Right lobe of liver (tissue), 6 donors: ENCODE data around the gene TNFRSF13B. TPM values are rescaled to one million over a fixed set of nuclear protein-coding genes. Genes with fewer than 3 reads are reported as not detected.
"Not testable (repeated sequence)": the region's sequence is repeated elsewhere in the genome, so short reads cannot be mapped to it uniquely, and the experiment has no call there.

Source experiments
- ATAC-seq, 4 donors: fragments of 200-7000 bp; cut with Tn5 transposase; one replicate each; pipeline ENCODE4 v1.9.1; 2020; ENCODE audit warnings: mild to moderate bottlenecking in 4 of 4, moderate library complexity in 4 of 4
- DNase-seq, 3 donors: peaks; one replicate each; pipeline ENCODE4 v3.0.0-alpha.2; 2020
- H3K27ac ChIP-seq, 3 donors: fragments of 200-600 bp; one replicate each; pipeline ENCODE4 v1.8.0; 2022
- H3K27me3 ChIP-seq, 2 donors: fragments of 200-600 bp; one replicate each; pipeline ENCODE4 v1.8.0; 2022
- H3K36me3 ChIP-seq, 4 donors: fragments of 200-600 bp; sonication (generic) in 1 of 4; one replicate each; pipeline versions ENCODE4 v1.5.1 to v1.8.0; 2017 to 2022; ENCODE audit warnings: control low read depth in 1 of 4
- H3K4me1 ChIP-seq, 4 donors: fragments of 200-600 bp; sonication (generic) in 1 of 4; one replicate each; pipeline versions ENCODE4 v1.5.1 to v1.8.0; 2017 to 2022; ENCODE audit warnings: control low read depth in 1 of 4
- H3K4me3 ChIP-seq, 3 donors: fragments of 200-600 bp; one replicate each; pipeline ENCODE4 v1.8.0; 2022
- H3K9me3 ChIP-seq, 4 donors: fragments of 200-600 bp; sonication (generic) in 1 of 4; one replicate each; pipeline versions ENCODE4 v1.5.1 to v1.8.0; 2017 to 2022; ENCODE audit warnings: control low read depth in 1 of 4
- POLR2A ChIP-seq: fragments of 450-650 bp; IDR thresholded peaks from one replicate; pipeline ENCODE4 v1.6.1; 2017; ENCODE audit warnings: antibody characterized with exemption, mild to moderate bottlenecking
- WGBS: methylation state at CpG from one replicate; pipeline ENCODE4 v1.1.6; 2018; ENCODE audit warnings: low coverage, low lambda C conversion rate; ENCODE audit not compliant: insufficient coverage; ENCODE audit errors: missing lambda C conversion rate; 5-methylcytosine and 5-hydroxymethylcytosine counted together
- intact Hi-C, 2 donors: fragments of 100-400 bp; cut with DNase I; formaldehyde crosslinking; loops; one replicate each; pipeline versions ENCODE4 v1.11.2 to v1.14.1; 2022
- total RNA-seq, 6 experiments: library from RNA; depleted of rRNA in 2 of 6; stranded (reverse); fragments of >200 nt in 2 of 6; fragmentation: NEBNext Ultra II Directional in 3 of 6; extraction: Animal tissue kit (Norgen Biotek cat#: 25700) in 3 of 6; gene quantifications; one replicate each; pipeline versions ENCODE4 v1.1.0 to v1.2.4, GENCODE V29; 2016 to 2023
- TF ChIP-seq, protein P1 (sequence below), 4 donors: fragments of 200-600 bp in 3 of 4; fragments of 450-650 bp in 1 of 4; IDR thresholded peaks; one replicate each; pipeline versions ENCODE4 v1.5.1 to v1.8.0; 2016 to 2022; ENCODE audit warnings: antibody characterized with exemption in 4 of 4, mild to moderate bottlenecking in 2 of 4
- donor health status: DM: no; HTN: yes; CAD: no.
- donor health status: DM: no; HTN: no; CAD: no.
- donor health status: DM: no; HTN: no; CAD: no.
- donor health status: DM: no; HTN: yes; CAD: no.
- donor health status: DM: no; HTN: yes; CAD: no.

TNFRSF13B gene
- total RNA-seq, 6 experiments from 2014 or later = 0.44 TPM; not detected in 5

DNA sequence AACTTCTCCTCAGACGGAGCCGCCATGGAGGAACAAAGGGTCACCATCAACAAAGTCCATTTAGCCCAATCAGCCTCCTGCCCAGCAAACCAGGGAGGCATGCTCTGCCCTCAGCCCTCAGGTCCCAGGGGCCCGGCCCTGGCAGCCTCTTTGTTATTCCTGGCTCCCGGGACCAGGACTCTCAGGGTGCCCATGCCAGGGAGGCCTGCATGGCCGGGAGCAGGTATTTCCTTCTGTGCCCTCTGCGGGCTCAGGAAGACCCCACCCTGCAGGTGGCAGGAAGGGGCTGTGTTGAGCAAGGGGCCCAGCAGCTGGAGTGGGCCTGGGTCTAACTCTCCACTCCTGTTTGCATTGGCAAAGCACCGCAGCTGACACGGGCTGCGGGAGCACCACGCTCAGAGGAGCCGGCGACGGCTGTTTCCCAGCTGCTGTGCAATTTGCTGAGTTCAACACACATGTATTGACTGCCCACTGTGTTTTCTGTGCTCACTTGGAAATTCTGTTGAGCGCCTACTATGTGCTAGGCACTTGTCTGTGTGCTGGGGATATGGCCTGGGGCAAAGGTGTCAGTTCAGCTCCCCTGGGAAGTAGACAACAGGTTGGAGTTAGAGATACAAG is 33.2 kb upstream of the TNFRSF13B start:
- not testable (repeated sequence) for H3K27ac ChIP-seq, H3K36me3 ChIP-seq, H3K27me3 ChIP-seq, ATAC-seq, H3K4me3 ChIP-seq, DNase-seq, H3K9me3 ChIP-seq
- H3K4me1 ChIP-seq = peaks cover 0 to 14% (median 7%) of the 10 kb centered on the region in 4 donors
- intact Hi-C loops = loop anchor here in 1 of 2 donors (10.0 kb wide), 1 partner anchor 310 kb away; no protein-coding TSS in a partner anchor
- WGBS = 85% methylated on average over 8 of the region's 14 CpGs

DNA sequence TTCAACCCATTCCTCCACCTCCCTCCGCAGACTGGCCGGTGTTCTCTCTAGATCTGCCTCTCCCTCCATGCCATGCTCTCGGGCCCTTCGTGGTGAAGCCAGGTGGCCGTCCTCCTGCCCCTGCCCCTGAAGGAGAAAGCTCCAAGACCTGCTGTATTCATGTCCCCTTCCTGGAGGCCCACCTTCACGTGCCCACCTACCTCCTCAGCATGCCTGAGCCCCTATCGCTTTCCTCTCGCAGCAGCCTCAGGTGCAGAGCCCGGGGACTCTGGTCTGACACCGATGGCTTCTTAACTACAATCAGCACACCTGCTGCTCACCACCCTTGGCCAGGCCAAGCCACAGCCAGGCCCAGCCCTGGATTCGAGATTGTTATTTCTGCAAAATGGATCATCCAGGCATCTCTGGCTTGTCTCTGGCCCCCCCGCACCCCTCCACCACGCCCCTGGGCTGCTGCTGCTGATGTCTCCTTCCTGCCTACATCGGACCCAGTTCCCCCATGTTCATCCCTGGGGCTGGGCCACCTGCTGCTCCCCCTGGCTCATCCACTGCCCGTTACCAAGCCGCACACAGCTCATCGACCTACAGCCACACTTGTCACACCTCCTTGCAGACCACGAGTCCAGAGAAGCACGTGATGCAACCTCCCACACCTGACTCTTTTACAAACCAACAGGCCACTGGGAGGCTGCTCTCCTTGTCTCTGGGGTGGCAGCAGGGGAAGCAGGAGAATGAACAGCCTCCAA is 32.5 kb upstream of the TNFRSF13B start:
- Histone ChIP-seq H3K9me3 (no peaks in the 10 kb centered on the region), H3K36me3 (no peaks in the 10 kb centered on the region), H3K4me3 (no peak overlapping the region), H3K27ac (no peak overlapping the region), H3K27me3 (no peaks in the 10 kb centered on the region), H3K4me1 (peaks cover 0 to 12% (median 5%) of the 10 kb centered on the region in 4 donors)
- ATAC-seq = no peak
- intact Hi-C loops = loop anchor here in 1 of 2 donors (10.0 kb wide), 1 partner anchor 310 kb away; no protein-coding TSS in a partner anchor
- WGBS = 82% methylated on average over 15 of the region's 19 CpGs
- TF ChIP-seq, protein P1, sequence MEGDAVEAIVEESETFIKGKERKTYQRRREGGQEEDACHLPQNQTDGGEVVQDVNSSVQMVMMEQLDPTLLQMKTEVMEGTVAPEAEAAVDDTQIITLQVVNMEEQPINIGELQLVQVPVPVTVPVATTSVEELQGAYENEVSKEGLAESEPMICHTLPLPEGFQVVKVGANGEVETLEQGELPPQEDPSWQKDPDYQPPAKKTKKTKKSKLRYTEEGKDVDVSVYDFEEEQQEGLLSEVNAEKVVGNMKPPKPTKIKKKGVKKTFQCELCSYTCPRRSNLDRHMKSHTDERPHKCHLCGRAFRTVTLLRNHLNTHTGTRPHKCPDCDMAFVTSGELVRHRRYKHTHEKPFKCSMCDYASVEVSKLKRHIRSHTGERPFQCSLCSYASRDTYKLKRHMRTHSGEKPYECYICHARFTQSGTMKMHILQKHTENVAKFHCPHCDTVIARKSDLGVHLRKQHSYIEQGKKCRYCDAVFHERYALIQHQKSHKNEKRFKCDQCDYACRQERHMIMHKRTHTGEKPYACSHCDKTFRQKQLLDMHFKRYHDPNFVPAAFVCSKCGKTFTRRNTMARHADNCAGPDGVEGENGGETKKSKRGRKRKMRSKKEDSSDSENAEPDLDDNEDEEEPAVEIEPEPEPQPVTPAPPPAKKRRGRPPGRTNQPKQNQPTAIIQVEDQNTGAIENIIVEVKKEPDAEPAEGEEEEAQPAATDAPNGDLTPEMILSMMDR (IDR thresholded peaks at IDR 0.05) = no peak
- TF ChIP-seq POLR2A = no peak
- no peak for DNase-seq

DNA sequence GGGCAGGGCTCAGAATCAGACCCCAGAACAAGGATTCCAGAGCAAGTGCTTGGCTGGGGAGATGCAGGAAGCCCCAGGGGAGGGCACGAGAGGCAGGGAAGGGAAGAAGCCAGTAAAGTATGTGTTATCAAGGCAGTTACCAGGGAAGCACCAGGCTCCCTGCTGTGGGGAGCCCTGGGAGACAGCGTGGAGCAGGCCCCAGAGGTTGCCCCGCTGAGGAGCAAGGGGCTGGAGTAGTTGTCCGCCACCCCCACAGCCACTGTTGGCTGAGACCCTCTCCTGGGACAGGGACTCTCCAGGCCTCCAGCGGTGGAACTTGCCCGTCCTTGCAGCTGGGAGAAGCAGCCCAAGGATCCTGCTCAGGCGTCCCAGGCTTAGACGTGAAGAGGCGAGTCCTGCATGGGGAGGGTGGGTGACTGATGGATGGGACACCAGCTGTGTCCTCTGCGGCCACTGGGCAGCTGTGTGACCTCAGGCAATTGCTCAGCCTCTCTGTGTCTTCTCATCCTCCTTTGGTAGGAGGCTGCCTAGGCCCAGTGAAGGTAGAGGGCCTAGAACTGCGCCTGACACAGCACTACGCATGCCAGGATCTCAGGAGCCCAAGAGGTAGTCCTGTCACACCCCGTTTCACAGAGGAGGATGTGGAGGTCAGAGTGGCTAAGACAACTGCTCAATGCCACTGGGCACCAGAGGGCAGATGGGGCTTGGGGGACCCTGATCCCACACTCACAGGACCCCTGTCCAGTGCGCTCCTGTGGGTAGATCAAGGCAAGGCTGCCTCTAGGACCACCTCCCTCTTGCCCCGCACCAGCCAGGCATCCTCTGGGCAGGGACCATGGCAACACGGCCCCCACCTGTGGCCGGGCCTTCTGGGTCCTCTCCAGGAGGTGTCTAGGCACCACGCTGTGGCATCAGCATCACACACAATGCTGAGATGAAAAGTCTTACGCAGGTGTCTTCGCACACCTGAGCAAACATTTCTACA is 31.1 kb upstream of the TNFRSF13B start:
- intact Hi-C loops = loop anchor here in 1 of 2 donors (10.0 kb wide), 1 partner anchor 312 kb away; no protein-coding TSS in a partner anchor

DNA sequence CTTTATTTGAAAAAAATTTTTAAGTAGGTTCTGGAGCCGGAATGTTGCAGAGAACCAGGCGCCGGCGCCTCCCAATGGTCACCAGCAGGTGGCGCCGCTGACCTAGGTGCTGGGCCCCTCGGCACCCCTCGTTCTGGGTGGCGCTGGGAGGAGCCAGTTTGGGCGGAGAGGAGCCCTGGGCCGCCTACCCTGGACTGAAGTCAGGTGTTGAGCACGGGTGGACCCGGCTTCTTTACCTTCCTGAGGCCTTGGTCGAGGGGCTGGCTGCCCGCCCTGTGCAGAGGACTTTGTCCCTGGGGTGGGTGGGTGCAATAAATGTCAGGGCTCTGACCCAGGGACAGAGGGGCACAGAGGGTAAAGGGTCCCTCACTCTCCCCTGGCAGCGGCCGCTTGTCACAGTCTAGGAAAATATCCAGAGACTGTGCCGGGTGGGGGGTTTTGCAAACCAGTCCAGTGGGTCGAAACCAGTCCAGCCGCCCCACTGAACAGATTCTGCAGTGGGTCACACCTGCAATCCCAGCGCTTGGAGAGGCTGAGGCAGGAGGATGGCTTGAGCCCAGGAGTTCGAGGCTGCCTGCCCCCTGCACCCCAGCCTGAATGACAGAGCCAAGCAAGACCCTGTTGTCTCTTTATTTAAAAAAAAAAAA is 30.1 kb upstream of the TNFRSF13B start:
- intact Hi-C loops = loop anchor here in 1 of 2 donors (10.0 kb wide), 1 partner anchor 313 kb away; no protein-coding TSS in a partner anchor
- 4% methylated on average over 10 of the region's 22 CpGs for WGBS

More for the DNA sequence above, 31.1 kb upstream of the TNFRSF13B start:
- not testable (repeated sequence) for H3K36me3 ChIP-seq, ATAC-seq, H3K27me3 ChIP-seq, DNase-seq, H3K27ac ChIP-seq, H3K4me3 ChIP-seq, H3K9me3 ChIP-seq
- peaks cover 0 to 12% (median 4%) of the 10 kb centered on the region in 4 donors for H3K4me1 ChIP-seq
- WGBS = no CpG with 5 or more reads among the region's 20 CpGs

More for the DNA sequence above, 30.1 kb upstream of the TNFRSF13B start:
- TF ChIP-seq, protein P1 (IDR thresholded peaks at IDR 0.05) = peak; percentile 92 to 98 (median 96)
- TF ChIP-seq POLR2A = no peak
- no peaks in the 10 kb centered on the region for H3K27me3 ChIP-seq
- no peaks in the 10 kb centered on the region for H3K9me3 ChIP-seq
- DNase-seq (peak; percentile 86 to 91 (median 89)), ATAC-seq (peak; percentile 92 to 98 (median 96))
- H3K4me1 ChIP-seq = peaks cover 0 to 12% (median 4%) of the 10 kb centered on the region in 4 donors
- no peak overlapping the region for H3K27ac ChIP-seq
- no peak overlapping the region for H3K4me3 ChIP-seq
- H3K36me3 ChIP-seq = no peaks in the 10 kb centered on the region
